WTC11 (cell line): ENCODE measurements around the gene MAP3K3. TPM values are rescaled to one million over a fixed set of nuclear protein-coding genes. Genes with fewer than 3 reads are reported as not detected.

ENCODE experiments used
- ATAC-seq: fragments of 200-7000 bp; cut with Tn5 transposase; 2 replicates; pipeline ENCODE4 v1.10.0; 2021; ENCODE audit warnings: mild to moderate bottlenecking, moderate library complexity
- CTCF ChIA-PET: fragments of 300-600 bp; sonication (Branson Sonifier 250); formaldehyde crosslinking; loops from one replicate; lab custom pipeline; 2021; ENCODE audit warnings: antibody characterized with exemption; lab: Charles Lee
- POLR2A ChIA-PET: fragments of 350-600 bp; sonication (Branson Sonifier 250); formaldehyde crosslinking; loops from one replicate; lab custom pipeline; 2021; ENCODE audit warnings: antibody characterized with exemption; lab: Charles Lee
- DNase-seq: peaks from one replicate; pipeline ENCODE4 v3.0.0; 2021; ENCODE audit warnings: low spot score
- H3K27ac Mint-ChIP-seq: 2 replicates; pipeline ENCODE4 v1.8.0; 2021; ENCODE audit warnings: mixed read lengths
- H3K27me3 Mint-ChIP-seq: 2 replicates; pipeline ENCODE4 v1.8.0; 2021; ENCODE audit warnings: low read depth, mild to moderate bottlenecking, moderate library complexity, mixed read lengths
- H3K36me3 Mint-ChIP-seq: 2 replicates; pipeline ENCODE4 v1.8.0; 2021; ENCODE audit warnings: mixed read lengths
- H3K4me1 Mint-ChIP-seq: 2 replicates; pipeline ENCODE4 v1.8.0; 2022; ENCODE audit warnings: mixed read lengths
- H3K4me3 Mint-ChIP-seq: 2 replicates; pipeline ENCODE4 v1.8.0; 2021; ENCODE audit warnings: mild to moderate bottlenecking, moderate library complexity, mixed read lengths
- H3K9me3 Mint-ChIP-seq: 2 replicates; pipeline ENCODE4 v1.8.0; 2021; ENCODE audit warnings: mixed read lengths
- ATF2 ChIP-seq: sonication (generic); formaldehyde crosslinking; IDR thresholded peaks from 2 replicates; pipeline ENCODE4 v1.8.1; 2022; ENCODE audit warnings: low read depth, missing genetic modification reagents, borderline replicate concordance
- CTCF ChIP-seq: fragments of 200-600 bp; IDR thresholded peaks from 2 replicates; pipeline ENCODE4 v1.8.0; 2022; ENCODE audit warnings: antibody characterized with exemption
- FOXK1 ChIP-seq: sonication (generic); formaldehyde crosslinking; IDR thresholded peaks from 2 replicates; pipeline ENCODE4 v1.8.0; 2022; ENCODE audit warnings: mild to moderate bottlenecking, moderate library complexity, missing genetic modification reagents
- GABPB1 ChIP-seq: sonication (generic); formaldehyde crosslinking; IDR thresholded peaks from 2 replicates; pipeline ENCODE4 v1.8.1; 2023; ENCODE audit warnings: mild to moderate bottlenecking, missing genetic modification reagents
- GRHL2 ChIP-seq: fragments of 250-450 bp; sonication (Bioruptor Pico); IDR thresholded peaks from 2 replicates; pipeline ENCODE4 v1.8.0; 2022; ENCODE audit warnings: mild to moderate bottlenecking, moderate library complexity; ENCODE audit not compliant: insufficient replicate concordance, severe bottlenecking
- HMGXB4 ChIP-seq: sonication (generic); formaldehyde crosslinking; IDR thresholded peaks from 2 replicates; pipeline ENCODE4 v1.8.1; 2023; ENCODE audit warnings: mild to moderate bottlenecking, moderate library complexity, missing genetic modification reagents
- JUN ChIP-seq: sonication (generic); formaldehyde crosslinking; IDR thresholded peaks from 2 replicates; pipeline ENCODE4 v1.8.0; 2023; ENCODE audit warnings: mild to moderate bottlenecking, missing genetic modification reagents
- KAT7 ChIP-seq: sonication (generic); formaldehyde crosslinking; IDR thresholded peaks from 2 replicates; pipeline ENCODE4 v1.8.1; 2023; ENCODE audit warnings: missing genetic modification reagents, mild to moderate bottlenecking, borderline replicate concordance
- NR1H2 ChIP-seq: sonication (generic); formaldehyde crosslinking; IDR thresholded peaks from 2 replicates; pipeline ENCODE4 v1.9.0; 2021; ENCODE audit warnings: mild to moderate bottlenecking, moderate library complexity, missing genetic modification reagents
- SMAD3 ChIP-seq: sonication (generic); formaldehyde crosslinking; IDR thresholded peaks from 2 replicates; pipeline ENCODE4 v1.8.0; 2022; ENCODE audit warnings: missing genetic modification reagents, mild to moderate bottlenecking, borderline replicate concordance
- SP1 ChIP-seq: sonication (generic); formaldehyde crosslinking; conservative IDR thresholded peaks from 2 replicates; pipeline ENCODE4 v1.8.1; 2022; ENCODE audit warnings: missing genetic modification reagents
- TCF7 ChIP-seq: sonication (generic); formaldehyde crosslinking; IDR thresholded peaks from 2 replicates; pipeline ENCODE4 v1.8.0; 2022; ENCODE audit warnings: mild to moderate bottlenecking, low read depth, missing genetic modification reagents, moderate library complexity
- USF1 ChIP-seq: sonication (generic); formaldehyde crosslinking; IDR thresholded peaks from 2 replicates; pipeline ENCODE4 v1.8.0; 2022; ENCODE audit warnings: mild to moderate bottlenecking, missing genetic modification reagents
- USF2 ChIP-seq: sonication (generic); formaldehyde crosslinking; IDR thresholded peaks from 2 replicates; pipeline ENCODE4 v1.8.1; 2023; ENCODE audit warnings: mild to moderate bottlenecking, missing genetic modification reagents, moderate library complexity
- ZBTB43 ChIP-seq: sonication (generic); formaldehyde crosslinking; IDR thresholded peaks from 2 replicates; pipeline ENCODE4 v1.8.1; 2023; ENCODE audit warnings: mild to moderate bottlenecking, missing genetic modification reagents
- ZNF425 ChIP-seq: fragments of 250-450 bp; sonication (Bioruptor Pico); conservative IDR thresholded peaks from 2 replicates; pipeline ENCODE4 v1.9.0; 2021; ENCODE audit warnings: mild to moderate bottlenecking
- total RNA-seq: library from RNA; stranded (reverse); gene quantifications from 3 replicates; pipeline ENCODE4 v1.2.3, GENCODE V29; 2021

MAP3K3 gene
- total RNA-seq, 1 experiment from 2014 or later = 25.7 TPM

- no peak for TF ChIP-seq ZNF425
- TF ChIP-seq USF2 (CRISPR knock-in tag) = peak; percentile 42; the same call in 1 of the 2 replicates
- TF ChIP-seq CTCF = peak; percentile 41
- TF ChIP-seq TCF7 (CRISPR knock-in tag) = no peak
- no peak for TF ChIP-seq ATF2 (CRISPR knock-in tag)
- no peak for TF ChIP-seq KAT7 (CRISPR knock-in tag)
- no peak for TF ChIP-seq JUN (CRISPR knock-in tag)
- TF ChIP-seq HMGXB4 = no peak
- TF ChIP-seq NR1H2 (CRISPR knock-in tag) = no peak
- no peak for TF ChIP-seq FOXK1 (CRISPR knock-in tag)
- no peak for TF ChIP-seq USF1 (CRISPR knock-in tag)
- 0 out of 2 replicates have a peak, but pooled peaks have one; percentile 29 for TF ChIP-seq SMAD3 (CRISPR knock-in tag)
- no peak for TF ChIP-seq SP1 (CRISPR knock-in tag)
- no peak for TF ChIP-seq GABPB1 (CRISPR knock-in tag)
Measured at GRCh38 chr17:63696381-63696961, 74.3 kb downstream of the MAP3K3 start (continued).

GRCh38 chr17:63697341-63698286 lies 75.4 kb downstream of the MAP3K3 start:
- Mint-ChIP-seq H3K4me3 (peak overlapping the region; percentile 69), H3K9me3 (no peaks in the 10 kb centered on the region), H3K36me3 (peaks cover 6% of the 10 kb centered on the region), H3K27me3 (peaks cover 6% of the 10 kb centered on the region; the same call in 1 of the 2 replicates), H3K4me1 (peaks cover 47% of the 10 kb centered on the region), H3K27ac (peak overlapping the region; percentile 70)
- ChIA-PET CTCF (interaction anchor here (0.6 to 2.3 kb wide), 23 partner anchors 10 to 331 kb away, joined by 3 to 23 read pairs (median 5); partner anchors contain the start of genes CCDC47 and DDX42), POLR2A (interaction anchor here (1.0 kb wide), 1 partner anchor 219 kb away, joined by 4 read pairs; no protein-coding TSS in a partner anchor)
- DNase-seq = peak; percentile 70
- peak; percentile 3 for ATAC-seq
- TF ChIP-seq ZBTB43 (CRISPR knock-in tag) = 0 out of 2 replicates have a peak, but pooled peaks have one; percentile 16
- TF ChIP-seq GRHL2 = no peak
- peak; percentile 20 for TF ChIP-seq CTCF
